GDM1 (cell line): Measurements from ENCODE around the gene RABEPK.
"Not testable (repeated sequence)": the region's sequence is repeated elsewhere in the genome, so short reads cannot be mapped to it uniquely, and the experiment has no call there.

Experiments used
- DNase-seq: peaks from one replicate; lab custom pipeline; 2025; lab: John Stamatoyannopoulos, UW

Gene RABEPK

GRCh38 chr9:125200216-125201047 lies at the start of gene RABEPK:
Gene RABEPK, plus strand, starts transcription at chr9:125200542. Its CDS starts 2,472 bp downstream, at chr9:125203014.
- DNase-seq = peak; percentile 85

GRCh38 chr9:125151730-125152129 lies 48.6 kb upstream of the RABEPK start:
- no peak for DNase-seq

GRCh38 chr9:125153712-125154367 lies 46.5 kb upstream of the RABEPK start:
- no peak for DNase-seq

GRCh38 chr9:125156551-125156950 lies 43.8 kb upstream of the RABEPK start:
- no peak for DNase-seq

- DNase-seq = no peak
Observed at GRCh38 chr9:125160750-125161149, 39.6 kb upstream of the RABEPK start.

DNA sequence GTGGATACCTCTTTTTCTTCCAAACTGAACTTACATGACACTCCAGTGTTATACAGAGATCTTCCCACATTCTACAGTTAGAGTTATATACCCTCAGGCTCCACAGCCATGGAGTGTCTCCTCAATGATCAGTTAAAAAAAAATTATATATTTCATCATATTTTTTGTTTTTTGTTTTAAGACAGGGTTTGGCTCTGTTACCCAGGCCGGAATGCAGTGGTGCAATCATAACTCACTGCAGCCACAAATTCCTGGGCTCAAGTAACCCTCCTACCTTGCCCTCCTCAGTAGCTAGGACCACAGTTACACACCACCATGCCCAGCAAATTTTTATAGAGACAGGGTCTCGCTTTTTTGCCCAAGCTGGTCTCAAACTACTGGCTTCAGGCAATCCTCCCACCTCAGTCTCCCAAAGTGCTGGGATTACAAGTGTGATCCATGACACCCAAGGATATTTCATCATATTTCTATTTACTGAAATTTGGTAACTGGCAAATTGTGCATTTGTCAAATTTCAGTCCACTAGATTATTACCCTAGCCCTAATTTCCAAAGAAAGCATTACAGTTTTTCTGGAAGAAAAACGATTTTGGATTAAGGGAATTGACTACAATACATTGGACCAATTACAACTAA lies 38.9 kb upstream of the RABEPK start:
- DNase-seq = no peak

- not testable (repeated sequence) for DNase-seq
Observed at GRCh38 chr9:125162891-125163290, 37.5 kb upstream of the RABEPK start.

DNA sequence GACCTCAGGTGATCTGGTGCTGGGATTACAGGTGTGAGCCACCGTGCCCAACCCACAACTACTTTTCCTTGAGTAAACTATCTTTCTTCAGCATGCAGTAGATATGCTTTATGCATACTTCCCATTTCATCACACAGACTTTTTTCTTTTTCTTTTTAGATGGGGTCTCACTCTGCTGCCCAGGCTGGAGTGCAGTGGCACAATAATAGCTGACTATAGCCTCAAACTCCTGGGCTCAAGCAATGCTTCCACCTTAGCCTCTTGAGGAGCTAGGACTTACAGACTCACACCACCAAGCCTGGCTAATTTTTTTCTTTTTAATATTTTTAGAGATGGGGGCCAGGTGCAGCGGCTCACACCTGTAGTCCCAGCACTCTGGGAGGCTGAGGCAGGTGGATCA lies 33.6 kb upstream of the RABEPK start:
- no peak for DNase-seq

DNA sequence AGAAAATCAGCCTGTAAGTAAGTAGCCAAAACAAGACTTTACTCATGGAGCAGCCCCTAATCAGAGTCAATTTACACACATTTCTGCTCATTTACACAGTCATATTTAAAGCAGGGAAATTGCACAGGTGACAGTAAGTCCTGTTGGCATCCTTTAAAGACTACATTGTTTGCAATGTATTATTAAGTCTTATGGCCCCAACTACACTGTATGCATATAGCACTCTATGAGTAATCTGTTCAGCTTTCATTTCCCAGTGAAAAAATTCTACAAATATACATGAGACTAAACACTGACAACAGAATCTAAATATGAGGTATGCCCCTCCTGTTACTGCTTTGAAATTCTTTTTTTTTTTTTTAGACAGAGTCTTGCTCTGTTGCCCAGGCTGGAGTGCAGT lies 30.4 kb upstream of the RABEPK start:
- DNase-seq = no peak

GRCh38 chr9:125172031-125172755 lies 28.1 kb upstream of the RABEPK start:
- no peak for DNase-seq

- DNase-seq = no peak
Observed at GRCh38 chr9:125176636-125177035, 23.7 kb upstream of the RABEPK start.

DNA sequence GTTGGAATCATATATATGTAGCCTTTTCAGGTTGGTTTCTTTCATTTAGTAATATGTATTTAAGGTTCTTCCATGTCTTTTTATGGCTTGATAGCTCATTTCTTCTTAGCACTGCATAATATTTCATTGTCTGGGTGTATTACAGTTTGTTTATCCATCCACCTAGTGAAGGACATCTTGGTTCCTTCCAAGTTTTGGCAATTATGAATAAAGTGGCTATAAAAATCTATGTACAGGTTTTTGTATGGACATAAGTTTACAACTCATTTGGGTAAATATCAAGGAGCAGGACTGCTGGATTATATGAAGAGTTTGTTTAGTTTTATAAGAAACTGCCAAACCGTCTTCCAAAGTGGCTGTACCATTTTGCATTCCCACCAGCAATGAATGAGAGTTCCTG lies 22.5 kb upstream of the RABEPK start:
- no peak for DNase-seq

DNA sequence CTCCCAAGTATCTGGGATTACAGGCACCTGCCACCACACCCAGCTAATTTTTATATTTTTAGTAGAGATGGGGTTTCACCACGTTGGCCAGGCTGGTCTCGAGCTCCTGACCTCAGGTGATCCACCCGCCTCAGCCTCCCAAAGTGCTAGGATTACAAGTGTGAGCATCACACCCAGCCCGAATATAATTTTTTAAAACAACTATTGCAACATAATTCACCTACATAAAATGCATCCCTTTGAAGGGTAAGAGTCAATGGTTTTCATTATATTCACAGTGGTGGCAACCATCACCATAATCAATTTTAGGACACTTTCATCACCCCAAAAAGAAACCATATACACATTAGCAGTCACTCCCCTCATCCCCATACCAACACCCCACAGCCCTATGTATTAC lies 20.6 kb upstream of the RABEPK start:
- DNase-seq = not testable (repeated sequence)

- no peak for DNase-seq
Observed at GRCh38 chr9:125180876-125181275, 19.5 kb upstream of the RABEPK start.

DNA sequence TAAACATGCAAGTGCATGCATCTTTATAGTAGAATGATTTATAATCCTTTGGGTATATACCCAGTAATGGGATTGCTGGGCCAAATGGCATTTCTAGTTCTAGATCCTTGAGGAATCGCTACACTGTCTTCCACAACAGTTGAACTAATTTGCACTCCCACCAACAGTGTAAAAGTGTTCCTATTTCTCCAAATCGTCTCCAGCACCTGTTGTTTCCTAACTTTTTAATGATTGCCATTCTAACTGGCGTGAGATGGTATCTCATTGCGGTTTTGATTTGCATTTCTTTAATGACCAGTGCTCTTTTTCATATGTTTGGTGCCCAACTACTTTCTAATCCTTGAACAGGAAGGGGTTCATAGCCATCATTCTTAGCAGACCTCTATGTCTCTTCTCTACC lies 18.6 kb upstream of the RABEPK start:
- not testable (repeated sequence) for DNase-seq

- no peak for DNase-seq
Observed at GRCh38 chr9:125183054-125183453, 17.3 kb upstream of the RABEPK start.

DNA sequence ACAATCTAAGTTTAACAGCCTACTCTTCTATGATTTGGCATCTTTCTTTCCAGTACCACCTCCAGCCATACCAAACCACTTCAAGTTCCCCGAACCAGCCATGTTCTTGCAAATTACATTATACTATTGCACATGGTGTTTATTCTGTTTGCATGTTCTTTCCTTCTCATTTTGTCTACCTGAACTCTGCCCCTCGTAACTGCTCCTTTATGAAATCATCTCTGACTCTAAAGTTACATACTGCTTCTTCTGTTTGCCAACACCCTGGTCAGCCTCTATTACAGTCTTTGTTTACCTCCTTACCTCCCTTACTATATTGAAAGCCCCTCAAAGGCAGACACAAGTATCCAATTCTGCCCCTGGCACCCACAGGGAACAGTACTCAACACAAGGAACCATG lies 16.8 kb upstream of the RABEPK start:
- DNase-seq = no peak

GRCh38 chr9:125189011-125189360 lies 11.4 kb upstream of the RABEPK start:
- DNase-seq = no peak

- DNase-seq = peak; percentile 95
Observed at GRCh38 chr9:125189361-125190289, 10.7 kb upstream of the RABEPK start, which contains the start of gene PPP6C. Gene PPP6C, minus strand, starts transcription at chr9:125189803. Its CDS starts 85 bp downstream, at chr9:125189718.

DNA sequence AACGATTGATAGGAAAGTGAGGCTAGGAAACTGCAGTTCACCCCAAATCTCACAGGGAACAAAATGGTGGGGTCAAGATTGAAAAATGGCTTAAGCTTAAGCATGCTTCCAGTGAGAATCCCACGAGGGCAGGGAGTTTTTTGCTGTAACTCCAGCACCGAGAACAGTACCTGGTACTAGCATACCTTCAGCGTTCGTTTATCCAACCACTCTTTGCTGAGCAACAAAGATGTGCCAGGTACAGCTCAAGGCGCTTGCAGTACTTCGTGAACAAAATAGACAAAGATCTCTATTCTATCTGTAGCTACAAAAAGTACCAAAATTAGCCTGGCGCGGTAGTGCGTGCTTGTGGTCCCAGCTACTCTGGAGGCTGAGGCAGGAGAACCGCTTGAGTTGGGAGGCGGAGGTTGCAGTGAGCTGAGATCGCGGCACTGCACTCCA lies 10.0 kb upstream of the RABEPK start:
- DNase-seq = no peak

DNA sequence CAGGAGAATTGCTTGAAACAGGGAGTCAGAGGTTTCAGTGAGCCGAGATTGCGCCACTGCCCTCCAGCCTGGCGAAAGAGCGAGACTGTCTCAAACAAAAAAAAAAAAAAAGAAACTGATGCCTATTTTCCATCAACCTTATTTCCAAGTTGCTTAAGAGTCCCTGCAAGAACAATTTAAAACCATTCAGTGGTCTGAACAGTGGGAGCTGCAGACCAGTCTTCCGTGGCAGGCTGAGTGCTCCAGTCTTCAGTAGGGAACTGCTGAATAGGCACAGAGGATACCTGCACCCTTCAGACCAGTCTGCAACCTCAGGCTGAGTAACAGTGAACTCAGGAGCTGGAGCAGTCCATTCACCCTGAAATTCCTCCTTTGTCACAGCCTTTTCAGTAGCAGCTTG lies 5.9 kb upstream of the RABEPK start:
- not testable (repeated sequence) for DNase-seq
